GM19438 (cell line): ENCODE measurements around the gene ACSL1.
A peak's percentile ranks its signal among the peaks of the same experiment; 100 is the strongest.
"Not testable (repeated sequence)": the region's sequence is repeated elsewhere in the genome, so short reads cannot be mapped to it uniquely, and the experiment has no call there.

Experiments
- ATAC-seq: cut with Tn5 transposase; IDR thresholded peaks from one replicate; pipeline ENCODE4 v1.9.1; 2021; ENCODE audit warnings: low read depth; ENCODE audit not compliant: unreplicated experiment

ACSL1 gene

GRCh38 chr4:184762100-184762499, 63.7 kb downstream of the ACSL1 start:
- ATAC-seq = peak; percentile 72

- ATAC-seq = no peak
Measured at GRCh38 chr4:184760681-184761080, 65.1 kb downstream of the ACSL1 start.

- ATAC-seq = no peak
Measured at GRCh38 chr4:184757810-184758209, 68.0 kb downstream of the ACSL1 start.

- no peak for ATAC-seq
Measured at GRCh38 chr4:184756399-184756798, 69.4 kb downstream of the ACSL1 start.

DNA sequence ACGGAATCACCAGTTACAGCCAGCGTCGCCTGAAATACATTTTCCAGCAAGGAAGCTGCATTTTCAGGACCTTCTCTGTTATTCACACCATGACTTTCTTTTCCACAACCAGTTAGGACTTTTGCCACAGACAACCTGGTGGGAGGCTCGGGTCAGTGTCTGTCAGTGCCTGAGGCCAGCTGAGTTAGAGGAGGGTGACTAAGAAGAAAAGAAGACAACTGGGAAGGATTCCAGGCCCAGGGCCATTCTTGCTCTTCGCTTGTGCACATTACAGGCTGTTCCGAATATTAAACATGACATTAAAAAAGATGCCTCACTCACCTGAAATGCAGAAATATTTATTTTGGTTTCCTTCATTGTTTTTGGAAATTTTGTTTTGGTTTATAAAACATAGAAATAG, 70.5 kb downstream of the ACSL1 start:
- no peak for ATAC-seq

DNA sequence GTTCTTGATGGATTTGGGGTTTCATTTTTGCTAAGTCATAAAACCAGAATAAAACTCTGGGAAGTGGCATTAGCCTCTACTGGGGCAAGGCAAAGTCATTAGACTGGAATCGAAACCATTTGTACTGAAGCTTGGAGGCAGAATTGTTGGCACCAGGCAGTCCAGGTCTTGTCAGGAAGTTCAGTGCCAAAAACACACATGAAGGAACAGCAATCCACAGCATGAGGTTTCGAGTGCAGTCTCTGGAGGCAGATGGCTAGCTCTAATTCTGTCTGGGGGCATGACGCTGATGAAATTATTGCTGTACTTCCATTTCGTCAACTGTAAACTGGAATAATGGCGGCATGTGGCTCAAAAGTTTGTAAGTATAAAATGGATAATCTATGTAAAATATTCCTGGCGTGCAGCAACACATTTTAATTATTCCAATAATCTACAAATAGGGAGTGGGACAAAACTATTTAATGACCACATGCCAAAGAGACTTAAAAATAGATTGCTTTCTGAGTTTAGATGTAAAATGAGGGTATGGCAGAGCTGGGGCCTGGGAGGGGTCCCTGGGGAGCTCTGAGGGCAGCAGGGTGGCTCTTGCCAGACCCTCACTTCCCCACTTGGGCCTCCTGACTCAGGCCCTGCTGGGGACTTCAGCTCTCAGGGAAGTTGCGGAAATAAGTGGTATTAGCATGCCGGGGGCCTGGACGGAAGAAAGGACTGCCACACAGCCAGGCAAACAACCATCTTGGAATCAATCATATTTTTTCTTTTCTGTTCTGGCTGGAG, 73.1 kb downstream of the ACSL1 start:
- ATAC-seq = no peak

DNA sequence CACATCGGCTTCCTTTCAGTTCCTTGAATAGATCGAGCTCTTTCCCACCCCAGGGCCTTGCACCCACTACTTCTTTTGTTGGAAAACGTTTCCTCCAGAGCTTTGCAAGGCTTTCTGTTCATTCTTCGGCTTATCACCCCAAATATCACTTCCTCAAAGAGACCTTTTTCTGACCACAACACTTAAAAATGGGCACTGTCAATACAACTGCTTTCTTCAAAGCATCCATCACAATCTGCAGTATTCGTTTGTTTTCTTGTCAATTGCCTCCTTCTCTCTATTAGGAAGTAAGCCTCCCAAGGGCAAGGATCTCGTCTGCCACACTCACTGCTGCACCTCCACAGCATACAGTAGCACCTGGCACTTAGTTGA, 74.2 kb downstream of the ACSL1 start:
- ATAC-seq = no peak

- ATAC-seq = no peak
Measured at GRCh38 chr4:184750926-184751584, 74.7 kb downstream of the ACSL1 start.

- no peak for ATAC-seq
Measured at GRCh38 chr4:184748251-184748652, 77.5 kb downstream of the ACSL1 start.

DNA sequence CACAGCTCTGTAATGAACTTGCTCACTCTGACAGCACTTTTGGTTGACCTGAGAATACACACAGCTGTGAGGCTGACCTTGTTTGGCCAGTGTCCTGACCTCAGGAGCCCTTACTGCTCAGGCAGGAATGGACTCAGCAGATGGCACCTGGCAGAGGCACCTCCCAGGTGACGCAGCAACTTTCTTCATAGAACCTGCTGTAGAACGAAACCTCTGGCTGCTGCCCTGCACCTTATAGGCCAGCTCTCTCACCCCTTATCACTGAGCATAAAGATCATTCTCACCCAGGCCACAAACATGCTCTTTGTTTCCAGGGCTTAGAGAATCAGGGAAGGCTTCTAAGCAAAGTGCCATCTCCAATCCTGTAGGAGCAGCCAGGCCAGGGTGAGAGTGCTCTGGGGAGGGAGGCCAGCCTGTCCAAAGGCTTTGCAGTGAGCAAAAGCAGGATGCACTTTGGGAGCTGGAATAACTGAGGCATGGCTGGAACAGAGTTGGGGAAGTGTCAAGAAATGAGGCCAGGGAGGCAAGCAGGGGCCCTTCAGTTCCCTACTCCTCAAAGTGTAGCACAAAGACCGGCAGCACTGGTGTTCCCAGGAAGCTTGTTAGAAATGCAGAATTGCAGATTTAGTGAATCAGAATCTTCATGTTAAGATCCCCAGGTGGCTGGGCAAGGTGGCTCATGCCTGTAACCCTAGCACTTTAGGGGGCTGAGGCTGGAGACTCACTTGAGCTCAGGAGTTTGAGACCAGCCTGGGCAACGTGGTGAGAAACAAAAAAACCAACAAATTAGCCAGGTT, 78.5 kb downstream of the ACSL1 start:
- ATAC-seq = no peak

DNA sequence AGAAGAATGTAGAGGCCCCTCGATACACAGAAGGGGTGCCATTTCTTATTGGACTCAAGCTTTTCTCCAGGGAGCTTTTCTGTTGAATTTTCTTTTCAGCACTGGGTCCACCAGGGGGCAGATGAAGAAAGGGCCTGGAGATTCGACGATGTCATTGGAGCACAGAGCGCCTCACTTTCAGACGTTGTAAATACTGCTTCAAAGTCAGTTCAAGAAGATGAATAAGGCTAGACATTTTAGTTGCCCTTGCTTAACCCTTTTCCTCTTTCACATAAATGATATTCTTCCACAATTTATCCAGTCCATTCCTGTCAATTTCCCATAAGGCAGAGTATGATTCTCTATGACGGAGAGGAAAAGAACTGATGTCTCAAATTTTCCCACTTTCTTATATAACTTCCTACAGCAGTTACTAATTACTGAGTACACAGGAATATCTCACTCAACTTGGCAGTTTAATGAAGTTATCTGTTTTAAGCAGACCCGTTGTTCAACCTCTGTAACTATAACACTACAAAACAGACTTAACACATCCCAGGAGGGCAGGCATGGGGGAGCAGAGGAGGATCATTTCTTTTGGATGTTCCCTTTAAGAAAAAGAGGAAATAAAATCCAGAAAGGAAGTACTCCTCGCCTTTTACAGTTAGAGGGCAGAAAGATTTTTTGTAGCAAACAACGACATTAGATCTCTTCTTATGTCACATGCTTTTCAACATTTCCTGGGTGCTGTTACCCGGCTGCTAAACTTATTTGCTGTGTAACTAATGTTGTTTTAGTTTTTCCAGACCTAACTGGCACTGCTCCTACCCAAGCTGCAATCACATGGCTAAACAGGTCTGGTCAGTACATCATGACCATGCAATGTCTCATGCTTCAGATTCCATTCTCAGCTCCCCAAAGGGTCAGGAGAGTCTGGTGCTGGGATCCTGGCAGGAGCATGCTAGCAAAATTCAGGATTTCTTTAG, 79.7 kb downstream of the ACSL1 start:
- peak; percentile 73 for ATAC-seq

GRCh38 chr4:184744236-184744635, 81.5 kb downstream of the ACSL1 start:
- ATAC-seq = no peak

GRCh38 chr4:184743650-184744049, 82.1 kb downstream of the ACSL1 start:
- ATAC-seq = no peak

- not testable (repeated sequence) for ATAC-seq
Measured at GRCh38 chr4:184741651-184742050, 84.1 kb downstream of the ACSL1 start.

- no peak for ATAC-seq
Measured at GRCh38 chr4:184740980-184741391, 84.8 kb downstream of the ACSL1 start.

GRCh38 chr4:184739575-184739974, 86.2 kb downstream of the ACSL1 start:
- not testable (repeated sequence) for ATAC-seq

GRCh38 chr4:184734758-184735157, 91.0 kb downstream of the ACSL1 start:
- ATAC-seq = no peak

- peak; percentile 89 for ATAC-seq
Measured at GRCh38 chr4:184733654-184734524, 91.9 kb downstream of the ACSL1 start, which contains the start of gene CENPU. Gene CENPU (minus strand): TSS chr4:184734096. CDS start chr4:184734062, 34 bp downstream.

- ATAC-seq = no peak
Measured at GRCh38 chr4:184732126-184732525, 93.6 kb downstream of the ACSL1 start.
